Measurements from ENCODE around the gene KMT2A.
A peak's percentile ranks its signal among the peaks of the same experiment; 100 is the strongest.
"Not testable (repeated sequence)": the region's sequence is repeated elsewhere in the genome, so short reads cannot be mapped to it uniquely, and the experiment has no call there.

KMT2A gene

DNA sequence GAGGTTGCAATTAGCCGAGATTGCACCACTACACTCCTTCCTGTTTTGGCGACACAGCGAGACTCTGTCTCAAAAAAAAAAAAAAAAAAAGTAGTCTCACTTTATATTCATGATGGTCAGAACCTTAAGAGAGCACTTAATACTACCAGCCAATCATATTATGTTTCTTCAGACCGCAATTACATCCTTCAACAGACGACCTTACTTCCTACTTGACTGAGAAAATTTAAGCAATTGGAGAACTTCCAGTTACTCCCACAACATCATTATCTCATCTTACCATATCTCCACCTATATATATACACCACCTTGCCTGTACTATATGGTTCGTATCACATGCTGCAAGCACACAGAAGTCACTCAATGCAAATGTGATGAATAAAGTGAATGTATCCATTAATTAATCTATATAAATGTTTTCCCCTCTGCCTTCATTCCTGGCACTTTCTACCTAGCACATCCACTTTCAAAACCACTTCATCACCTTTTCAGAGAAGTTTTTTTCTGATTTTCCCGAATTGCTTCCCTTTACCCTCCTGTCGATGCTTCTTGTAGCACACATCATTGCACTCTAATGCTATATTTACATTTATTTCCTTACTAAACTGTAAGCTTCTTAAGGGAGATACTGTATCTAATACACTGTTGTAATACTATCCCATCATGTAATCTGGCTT, 21.1 kb upstream of the KMT2A start:
- no peak for DNase-seq
- H3K4me3 Mint-ChIP-seq, result no peak overlapping the region

DNA sequence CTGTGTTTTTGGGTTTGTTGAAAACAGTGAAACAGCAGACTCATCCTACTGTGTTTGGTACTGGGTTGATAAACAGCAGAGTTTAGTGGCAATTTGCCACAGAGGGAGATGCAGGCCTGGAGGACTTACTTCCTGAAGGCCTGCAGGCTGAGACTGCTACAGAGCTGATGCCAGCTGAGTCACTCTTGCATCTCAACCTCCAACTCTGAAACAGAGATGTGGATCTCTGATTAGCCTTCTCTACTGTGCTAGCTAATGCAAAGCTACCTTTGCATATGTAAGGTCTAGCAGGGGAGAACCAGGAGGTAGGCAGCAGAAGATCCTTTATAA, 20.6 kb upstream of the KMT2A start:
- H3K36me3 Mint-ChIP-seq (ENCODE audit: low read depth), result peaks cover under 1% of the 10 kb centered on the region
- DNase-seq, result no peak
- H3K4me3 Mint-ChIP-seq, result no peak overlapping the region
- peaks cover 15% of the 10 kb centered on the region for H3K4me1 Mint-ChIP-seq
- no peak overlapping the region for H3K27ac Mint-ChIP-seq
- no peaks in the 10 kb centered on the region for H3K9me3 Mint-ChIP-seq
- H3K27me3 Mint-ChIP-seq (ENCODE audit: low read depth, poor library complexity), result no peaks in the 10 kb centered on the region
- TF ChIP-seq, protein P1, sequence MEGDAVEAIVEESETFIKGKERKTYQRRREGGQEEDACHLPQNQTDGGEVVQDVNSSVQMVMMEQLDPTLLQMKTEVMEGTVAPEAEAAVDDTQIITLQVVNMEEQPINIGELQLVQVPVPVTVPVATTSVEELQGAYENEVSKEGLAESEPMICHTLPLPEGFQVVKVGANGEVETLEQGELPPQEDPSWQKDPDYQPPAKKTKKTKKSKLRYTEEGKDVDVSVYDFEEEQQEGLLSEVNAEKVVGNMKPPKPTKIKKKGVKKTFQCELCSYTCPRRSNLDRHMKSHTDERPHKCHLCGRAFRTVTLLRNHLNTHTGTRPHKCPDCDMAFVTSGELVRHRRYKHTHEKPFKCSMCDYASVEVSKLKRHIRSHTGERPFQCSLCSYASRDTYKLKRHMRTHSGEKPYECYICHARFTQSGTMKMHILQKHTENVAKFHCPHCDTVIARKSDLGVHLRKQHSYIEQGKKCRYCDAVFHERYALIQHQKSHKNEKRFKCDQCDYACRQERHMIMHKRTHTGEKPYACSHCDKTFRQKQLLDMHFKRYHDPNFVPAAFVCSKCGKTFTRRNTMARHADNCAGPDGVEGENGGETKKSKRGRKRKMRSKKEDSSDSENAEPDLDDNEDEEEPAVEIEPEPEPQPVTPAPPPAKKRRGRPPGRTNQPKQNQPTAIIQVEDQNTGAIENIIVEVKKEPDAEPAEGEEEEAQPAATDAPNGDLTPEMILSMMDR (IDR thresholded peaks at IDR 0.05), result no peak

More for the DNA sequence above, 21.1 kb upstream of the KMT2A start:
- TF ChIP-seq, protein P1 (IDR thresholded peaks at IDR 0.05), result no peak
- peaks cover 15% of the 10 kb centered on the region for H3K4me1 Mint-ChIP-seq
- H3K27ac Mint-ChIP-seq, result no peak overlapping the region
- no peaks in the 10 kb centered on the region for H3K27me3 Mint-ChIP-seq (ENCODE audit: low read depth, poor library complexity)
- no peaks in the 10 kb centered on the region for H3K9me3 Mint-ChIP-seq
- peaks cover 5% of the 10 kb centered on the region for H3K36me3 Mint-ChIP-seq (ENCODE audit: low read depth)

DNA sequence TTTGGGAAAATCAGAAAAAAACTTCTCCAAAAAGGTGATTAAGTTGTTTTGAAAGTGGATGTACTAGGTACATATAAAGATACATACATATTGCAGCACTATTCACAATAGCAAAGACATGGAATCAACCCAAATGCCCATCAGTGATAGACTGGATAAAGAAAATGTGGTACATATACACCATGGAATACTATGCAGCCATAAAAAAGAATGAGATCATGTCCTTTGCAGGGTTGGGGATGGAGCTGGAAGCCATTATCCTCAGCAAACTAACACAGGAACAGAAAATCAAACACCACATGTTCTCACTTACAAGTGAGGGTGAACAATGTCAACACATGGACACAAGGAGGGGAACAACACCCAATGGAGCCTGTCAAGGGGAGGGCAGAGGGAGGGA, 19.4 kb upstream of the KMT2A start:
- DNase-seq; H3K27me3 Mint-ChIP-seq (ENCODE audit: low read depth, poor library complexity); H3K9me3 Mint-ChIP-seq; H3K36me3 Mint-ChIP-seq (ENCODE audit: low read depth); H3K27ac Mint-ChIP-seq; H3K4me3 Mint-ChIP-seq: not testable (repeated sequence)
- H3K4me1 Mint-ChIP-seq, result peaks cover 15% of the 10 kb centered on the region

DNA sequence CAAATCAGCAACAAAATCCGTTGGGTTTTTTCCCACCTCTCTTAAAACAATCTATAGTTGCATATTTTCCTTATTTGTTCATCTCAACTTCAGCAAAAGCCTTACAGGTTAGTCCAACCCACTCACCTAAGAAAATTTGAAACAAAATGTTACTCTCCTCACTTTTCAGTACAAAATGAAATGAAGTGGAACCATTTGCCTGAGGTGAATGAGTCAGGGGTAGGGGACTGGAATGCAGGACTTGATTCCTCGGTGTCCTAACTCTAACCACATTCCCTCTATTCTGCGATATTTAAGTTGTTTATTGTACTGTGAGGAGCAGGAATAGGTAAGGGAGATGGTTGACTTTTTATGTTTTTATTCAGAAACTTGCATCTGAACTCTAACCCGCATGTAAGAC, 18.5 kb upstream of the KMT2A start:
- H3K4me3 Mint-ChIP-seq, result no peak overlapping the region

DNA sequence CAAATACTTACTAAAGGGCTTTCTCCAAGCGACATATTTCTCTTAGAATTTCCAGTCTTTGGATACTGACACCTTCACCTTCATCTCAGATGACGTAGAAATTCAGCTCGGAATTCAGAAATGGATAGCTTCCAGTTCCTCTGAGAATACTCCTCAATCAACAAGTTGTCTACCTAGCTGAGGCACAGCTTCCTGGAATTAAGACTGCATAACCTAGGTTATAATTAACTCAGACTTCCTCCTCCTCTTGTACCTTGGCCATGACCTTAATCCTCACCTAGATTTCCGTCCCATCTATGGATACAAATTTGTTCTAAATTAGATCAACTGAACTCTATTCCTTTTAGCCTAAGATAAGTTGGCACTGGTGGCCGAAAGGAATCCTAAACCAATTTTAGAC, 17.5 kb upstream of the KMT2A start:
- peak overlapping the region; percentile 31 for H3K27ac Mint-ChIP-seq
- TF ChIP-seq, protein P1 (IDR thresholded peaks at IDR 0.05), result no peak
- DNase-seq, result no peak
- H3K27me3 Mint-ChIP-seq (ENCODE audit: low read depth, poor library complexity), result no peaks in the 10 kb centered on the region
- H3K4me1 Mint-ChIP-seq, result peaks cover 15% of the 10 kb centered on the region
- H3K4me3 Mint-ChIP-seq, result no peak overlapping the region
- H3K9me3 Mint-ChIP-seq, result no peaks in the 10 kb centered on the region
- H3K36me3 Mint-ChIP-seq (ENCODE audit: low read depth), result no peaks in the 10 kb centered on the region

More for the DNA sequence above, 18.5 kb upstream of the KMT2A start:
- Mint-ChIP-seq H3K9me3 (no peaks in the 10 kb centered on the region), H3K4me1 (peaks cover 15% of the 10 kb centered on the region), H3K27ac (peak overlapping the region; percentile 70), H3K36me3 (ENCODE audit: low read depth) (no peaks in the 10 kb centered on the region), H3K27me3 (ENCODE audit: low read depth, poor library complexity) (no peaks in the 10 kb centered on the region)
- TF ChIP-seq, protein P1 (IDR thresholded peaks at IDR 0.05), result no peak
- no peak for DNase-seq

DNA sequence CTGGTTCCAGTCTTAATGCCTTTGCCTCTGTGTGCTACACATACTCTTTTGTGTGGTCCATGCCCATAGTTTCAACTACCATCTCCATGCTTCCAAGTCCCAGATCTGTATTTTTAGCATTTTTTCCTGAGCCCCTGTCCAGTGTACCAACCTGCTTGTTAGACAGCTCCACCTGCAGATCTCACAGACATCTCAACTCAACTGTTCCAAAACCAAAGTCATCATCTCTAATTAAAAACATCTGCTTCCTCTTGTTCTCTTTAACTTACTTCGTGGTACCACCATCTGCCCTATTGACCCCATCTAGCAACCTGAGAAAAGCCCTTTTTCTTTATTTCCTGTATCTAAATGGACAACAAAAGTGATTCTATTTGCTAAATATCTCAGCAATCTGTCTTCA, 8.6 kb upstream of the KMT2A start:
- Mint-ChIP-seq H3K4me3 (no peak overlapping the region), H3K27me3 (ENCODE audit: low read depth, poor library complexity) (peaks cover 17% of the 10 kb centered on the region), H3K4me1 (peaks cover 20% of the 10 kb centered on the region), H3K27ac (no peak overlapping the region), H3K9me3 (no peaks in the 10 kb centered on the region), H3K36me3 (ENCODE audit: low read depth) (no peaks in the 10 kb centered on the region)
- TF ChIP-seq, protein P1 (IDR thresholded peaks at IDR 0.05), result no peak
- no peak for DNase-seq

Data from nephron progenitor cell (in vitro differentiated cells).